Measurements from ENCODE around the gene NEO1.
A peak's percentile ranks its signal among the peaks of the same experiment; 100 is the strongest.

NEO1 gene

DNA sequence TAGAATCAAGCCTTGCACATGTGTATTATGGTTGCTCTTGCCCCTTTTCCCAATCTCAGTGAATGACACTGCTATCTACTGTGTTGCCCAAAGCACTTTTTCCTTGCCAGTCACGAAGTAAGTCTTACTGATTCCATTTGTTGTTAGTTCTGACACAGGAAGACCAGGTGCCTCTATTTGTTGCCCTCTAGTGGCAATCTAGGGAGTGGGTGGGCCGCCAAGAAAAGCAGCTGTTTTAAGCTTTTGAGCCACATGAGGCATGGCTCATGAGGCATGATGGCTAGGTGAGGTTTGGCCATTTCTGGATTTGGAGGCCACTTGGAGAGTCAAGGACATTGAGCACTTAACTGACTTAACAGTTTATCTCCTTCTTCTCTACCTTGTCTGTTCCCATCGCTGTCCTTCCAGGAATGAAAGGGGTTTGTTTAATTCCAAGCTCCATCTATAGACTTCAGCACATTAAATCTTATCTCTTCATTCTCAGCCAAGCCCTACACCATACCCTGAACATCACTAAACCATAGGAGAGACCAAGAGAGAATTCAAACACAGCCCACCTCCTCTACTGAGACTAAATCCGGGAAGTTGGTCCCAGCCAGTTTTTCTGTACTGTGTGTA lies 213.4 kb downstream of the NEO1 start:
- TF ChIP-seq ZFP3 (CRISPR knock-in tag; IDR thresholded peaks at IDR 0.05) (no peak), ZC3H10 (CRISPR knock-in tag; IDR thresholded peaks at IDR 0.05) (no peak), PPARA (CRISPR knock-in tag; IDR thresholded peaks at IDR 0.05; ENCODE audit: borderline replicate concordance) (no peak), CSDC2 (CRISPR knock-in tag; IDR thresholded peaks at IDR 0.05) (no peak), TCF4 (CRISPR knock-in tag; IDR thresholded peaks at IDR 0.05; ENCODE audit: borderline replicate concordance) (no peak), TOX (CRISPR knock-in tag; IDR thresholded peaks at IDR 0.05; ENCODE audit: borderline replicate concordance) (no peak), ZNF8 (CRISPR knock-in tag; IDR thresholded peaks at IDR 0.05) (no peak), ARNTL (CRISPR knock-in tag; IDR thresholded peaks at IDR 0.05; ENCODE audit: borderline replicate concordance, low read depth) (no peak), SNAI2 (CRISPR knock-in tag; IDR thresholded peaks at IDR 0.05) (no peak), GLIS3 (CRISPR knock-in tag; IDR thresholded peaks at IDR 0.05) (no peak), ZNF70 (CRISPR knock-in tag; IDR thresholded peaks at IDR 0.05) (no peak), ZNF565 (CRISPR knock-in tag; conservative IDR thresholded peaks at IDR 0.05; ENCODE audit: low read depth) (no peak), RARB (CRISPR knock-in tag; IDR thresholded peaks at IDR 0.05) (no peak), BACH2 (CRISPR knock-in tag; IDR thresholded peaks at IDR 0.05; ENCODE audit: borderline replicate concordance) (no peak), OSR1 (CRISPR knock-in tag; IDR thresholded peaks at IDR 0.05) (no peak), ESRRG (CRISPR knock-in tag; IDR thresholded peaks at IDR 0.05) (no peak)
- TF ChIP-seq, protein P1, sequence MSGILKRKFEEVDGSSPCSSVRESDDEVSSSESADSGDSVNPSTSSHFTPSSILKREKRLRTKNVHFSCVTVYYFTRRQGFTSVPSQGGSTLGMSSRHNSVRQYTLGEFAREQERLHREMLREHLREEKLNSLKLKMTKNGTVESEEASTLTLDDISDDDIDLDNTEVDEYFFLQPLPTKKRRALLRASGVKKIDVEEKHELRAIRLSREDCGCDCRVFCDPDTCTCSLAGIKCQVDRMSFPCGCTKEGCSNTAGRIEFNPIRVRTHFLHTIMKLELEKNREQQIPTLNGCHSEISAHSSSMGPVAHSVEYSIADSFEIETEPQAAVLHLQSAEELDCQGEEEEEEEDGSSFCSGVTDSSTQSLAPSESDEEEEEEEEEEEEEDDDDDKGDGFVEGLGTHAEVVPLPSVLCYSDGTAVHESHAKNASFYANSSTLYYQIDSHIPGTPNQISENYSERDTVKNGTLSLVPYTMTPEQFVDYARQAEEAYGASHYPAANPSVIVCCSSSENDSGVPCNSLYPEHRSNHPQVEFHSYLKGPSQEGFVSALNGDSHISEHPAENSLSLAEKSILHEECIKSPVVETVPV (CRISPR knock-in tag; IDR thresholded peaks at IDR 0.05) = no peak
- TF ChIP-seq, protein P2, sequence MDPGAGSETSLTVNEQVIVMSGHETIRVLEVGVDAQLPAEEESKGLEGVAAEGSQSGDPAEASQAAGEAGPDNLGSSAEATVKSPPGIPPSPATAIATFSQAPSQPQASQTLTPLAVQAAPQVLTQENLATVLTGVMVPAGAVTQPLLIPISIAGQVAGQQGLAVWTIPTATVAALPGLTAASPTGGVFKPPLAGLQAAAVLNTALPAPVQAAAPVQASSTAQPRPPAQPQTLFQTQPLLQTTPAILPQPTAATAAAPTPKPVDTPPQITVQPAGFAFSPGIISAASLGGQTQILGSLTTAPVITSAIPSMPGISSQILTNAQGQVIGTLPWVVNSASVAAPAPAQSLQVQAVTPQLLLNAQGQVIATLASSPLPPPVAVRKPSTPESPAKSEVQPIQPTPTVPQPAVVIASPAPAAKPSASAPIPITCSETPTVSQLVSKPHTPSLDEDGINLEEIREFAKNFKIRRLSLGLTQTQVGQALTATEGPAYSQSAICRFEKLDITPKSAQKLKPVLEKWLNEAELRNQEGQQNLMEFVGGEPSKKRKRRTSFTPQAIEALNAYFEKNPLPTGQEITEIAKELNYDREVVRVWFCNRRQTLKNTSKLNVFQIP (CRISPR knock-in tag; IDR thresholded peaks at IDR 0.05; ENCODE audit: borderline replicate concordance, low read depth) = no peak
- TF ChIP-seq, protein P3, sequence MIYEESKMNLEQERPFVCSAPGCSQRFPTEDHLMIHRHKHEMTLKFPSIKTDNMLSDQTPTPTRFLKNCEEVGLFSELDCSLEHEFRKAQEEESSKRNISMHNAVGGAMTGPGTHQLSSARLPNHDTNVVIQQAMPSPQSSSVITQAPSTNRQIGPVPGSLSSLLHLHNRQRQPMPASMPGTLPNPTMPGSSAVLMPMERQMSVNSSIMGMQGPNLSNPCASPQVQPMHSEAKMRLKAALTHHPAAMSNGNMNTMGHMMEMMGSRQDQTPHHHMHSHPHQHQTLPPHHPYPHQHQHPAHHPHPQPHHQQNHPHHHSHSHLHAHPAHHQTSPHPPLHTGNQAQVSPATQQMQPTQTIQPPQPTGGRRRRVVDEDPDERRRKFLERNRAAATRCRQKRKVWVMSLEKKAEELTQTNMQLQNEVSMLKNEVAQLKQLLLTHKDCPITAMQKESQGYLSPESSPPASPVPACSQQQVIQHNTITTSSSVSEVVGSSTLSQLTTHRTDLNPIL (CRISPR knock-in tag; IDR thresholded peaks at IDR 0.05; ENCODE audit: low read depth) = no peak
- TF ChIP-seq, protein P4, sequence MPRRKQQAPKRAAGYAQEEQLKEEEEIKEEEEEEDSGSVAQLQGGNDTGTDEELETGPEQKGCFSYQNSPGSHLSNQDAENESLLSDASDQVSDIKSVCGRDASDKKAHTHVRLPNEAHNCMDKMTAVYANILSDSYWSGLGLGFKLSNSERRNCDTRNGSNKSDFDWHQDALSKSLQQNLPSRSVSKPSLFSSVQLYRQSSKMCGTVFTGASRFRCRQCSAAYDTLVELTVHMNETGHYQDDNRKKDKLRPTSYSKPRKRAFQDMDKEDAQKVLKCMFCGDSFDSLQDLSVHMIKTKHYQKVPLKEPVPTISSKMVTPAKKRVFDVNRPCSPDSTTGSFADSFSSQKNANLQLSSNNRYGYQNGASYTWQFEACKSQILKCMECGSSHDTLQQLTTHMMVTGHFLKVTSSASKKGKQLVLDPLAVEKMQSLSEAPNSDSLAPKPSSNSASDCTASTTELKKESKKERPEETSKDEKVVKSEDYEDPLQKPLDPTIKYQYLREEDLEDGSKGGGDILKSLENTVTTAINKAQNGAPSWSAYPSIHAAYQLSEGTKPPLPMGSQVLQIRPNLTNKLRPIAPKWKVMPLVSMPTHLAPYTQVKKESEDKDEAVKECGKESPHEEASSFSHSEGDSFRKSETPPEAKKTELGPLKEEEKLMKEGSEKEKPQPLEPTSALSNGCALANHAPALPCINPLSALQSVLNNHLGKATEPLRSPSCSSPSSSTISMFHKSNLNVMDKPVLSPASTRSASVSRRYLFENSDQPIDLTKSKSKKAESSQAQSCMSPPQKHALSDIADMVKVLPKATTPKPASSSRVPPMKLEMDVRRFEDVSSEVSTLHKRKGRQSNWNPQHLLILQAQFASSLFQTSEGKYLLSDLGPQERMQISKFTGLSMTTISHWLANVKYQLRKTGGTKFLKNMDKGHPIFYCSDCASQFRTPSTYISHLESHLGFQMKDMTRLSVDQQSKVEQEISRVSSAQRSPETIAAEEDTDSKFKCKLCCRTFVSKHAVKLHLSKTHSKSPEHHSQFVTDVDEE (CRISPR knock-in tag; IDR thresholded peaks at IDR 0.05) = no peak
- peak; percentile 91 for ATAC-seq

DNA sequence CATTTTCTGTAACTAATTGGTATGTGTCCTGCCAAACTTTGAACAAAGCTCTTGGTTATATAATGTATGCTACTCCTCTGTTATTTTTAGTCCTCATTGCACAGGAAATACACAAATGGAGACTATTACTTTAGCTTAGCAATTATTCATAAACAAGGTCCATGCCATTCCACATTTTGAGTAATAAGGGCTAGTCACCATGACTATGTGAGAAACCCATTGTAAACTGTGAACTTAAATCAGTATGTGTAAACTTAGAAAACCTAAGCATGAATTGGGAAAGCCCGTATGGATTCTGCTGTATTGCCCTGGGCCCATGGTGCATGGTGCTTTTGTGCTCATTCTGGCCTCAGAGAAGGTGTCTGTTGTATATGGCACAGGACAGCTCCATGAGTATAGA lies 216.2 kb downstream of the NEO1 start:
- ATAC-seq = no peak
- no peak for TF ChIP-seq TOX (CRISPR knock-in tag; IDR thresholded peaks at IDR 0.05; ENCODE audit: borderline replicate concordance)
- no peak for TF ChIP-seq TCF4 (CRISPR knock-in tag; IDR thresholded peaks at IDR 0.05; ENCODE audit: borderline replicate concordance)
- TF ChIP-seq, protein P4 (CRISPR knock-in tag; IDR thresholded peaks at IDR 0.05) = no peak
- TF ChIP-seq ZFP30 (CRISPR knock-in tag; IDR thresholded peaks at IDR 0.05) = no peak
- TF ChIP-seq ZC3H10 (CRISPR knock-in tag; IDR thresholded peaks at IDR 0.05) = no peak
- no peak for TF ChIP-seq GLIS3 (CRISPR knock-in tag; IDR thresholded peaks at IDR 0.05)
- no peak for TF ChIP-seq RARB (CRISPR knock-in tag; IDR thresholded peaks at IDR 0.05)
- TF ChIP-seq ARNTL (CRISPR knock-in tag; IDR thresholded peaks at IDR 0.05; ENCODE audit: borderline replicate concordance, low read depth) = no peak
- TF ChIP-seq ZNF8 (CRISPR knock-in tag; IDR thresholded peaks at IDR 0.05) = no peak
- TF ChIP-seq, protein P5, sequence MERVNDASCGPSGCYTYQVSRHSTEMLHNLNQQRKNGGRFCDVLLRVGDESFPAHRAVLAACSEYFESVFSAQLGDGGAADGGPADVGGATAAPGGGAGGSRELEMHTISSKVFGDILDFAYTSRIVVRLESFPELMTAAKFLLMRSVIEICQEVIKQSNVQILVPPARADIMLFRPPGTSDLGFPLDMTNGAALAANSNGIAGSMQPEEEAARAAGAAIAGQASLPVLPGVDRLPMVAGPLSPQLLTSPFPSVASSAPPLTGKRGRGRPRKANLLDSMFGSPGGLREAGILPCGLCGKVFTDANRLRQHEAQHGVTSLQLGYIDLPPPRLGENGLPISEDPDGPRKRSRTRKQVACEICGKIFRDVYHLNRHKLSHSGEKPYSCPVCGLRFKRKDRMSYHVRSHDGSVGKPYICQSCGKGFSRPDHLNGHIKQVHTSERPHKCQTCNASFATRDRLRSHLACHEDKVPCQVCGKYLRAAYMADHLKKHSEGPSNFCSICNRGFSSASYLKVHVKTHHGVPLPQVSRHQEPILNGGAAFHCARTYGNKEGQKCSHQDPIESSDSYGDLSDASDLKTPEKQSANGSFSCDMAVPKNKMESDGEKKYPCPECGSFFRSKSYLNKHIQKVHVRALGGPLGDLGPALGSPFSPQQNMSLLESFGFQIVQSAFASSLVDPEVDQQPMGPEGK (CRISPR knock-in tag; IDR thresholded peaks at IDR 0.05; ENCODE audit: borderline replicate concordance) = no peak
- TF ChIP-seq CSDC2 (CRISPR knock-in tag; IDR thresholded peaks at IDR 0.05) = no peak
- no peak for TF ChIP-seq BACH2 (CRISPR knock-in tag; IDR thresholded peaks at IDR 0.05; ENCODE audit: borderline replicate concordance)
- TF ChIP-seq, protein P3 (CRISPR knock-in tag; IDR thresholded peaks at IDR 0.05; ENCODE audit: low read depth) = no peak
- no peak for TF ChIP-seq OSR1 (CRISPR knock-in tag; IDR thresholded peaks at IDR 0.05)
- TF ChIP-seq, protein P1 (CRISPR knock-in tag; IDR thresholded peaks at IDR 0.05) = no peak
- TF ChIP-seq ZNF70 (CRISPR knock-in tag; IDR thresholded peaks at IDR 0.05) = no peak
- TF ChIP-seq ZFP3 (CRISPR knock-in tag; IDR thresholded peaks at IDR 0.05) = no peak
